IMR-90 (cell line): ENCODE data around the gene ELP4. TPM values are rescaled to one million over a fixed set of nuclear protein-coding genes. Genes with fewer than 3 reads are reported as not detected.

Experiments used
- ATAC-seq: fragments of 200-7000 bp; cut with Tn5 transposase; 2 replicates; pipeline ENCODE4 v1.9.1; 2020; ENCODE audit warnings: low read depth, mild to moderate bottlenecking, moderate library complexity
- BruUV-seq: library from RNA; stranded (reverse); fragments of 400-500 nt; replicated peaks from 2 replicates; lab custom pipeline; 2021; lab: Mats Ljungman, UMichigan
- CTCF ChIA-PET: fragments of 300-600 bp; formaldehyde crosslinking; extraction: SDS; loops from one replicate; lab custom pipeline; 2021; ENCODE audit warnings: antibody characterized with exemption; lab: Yijun Ruan, JAX
- POLR2A ChIA-PET: fragments of 300-600 bp; sonication (Branson Sonifier 250); formaldehyde crosslinking; loops from one replicate; lab custom pipeline; 2022; ENCODE audit warnings: antibody characterized with exemption; ENCODE audit not compliant: unreplicated experiment; lab: Charles Lee
- DNase-seq: peaks from one replicate; pipeline ENCODE4 v3.0.0; 2013
- H2AFZ ChIP-seq: replicated peaks from 2 replicates; pipeline ENCODE3; 2013; ENCODE audit warnings: low read length, mild to moderate bottlenecking; ENCODE audit not compliant: poor library complexity
- H2AK5ac ChIP-seq: 2 replicates; pipeline ENCODE4 v1.6.1; 2013; ENCODE audit warnings: low read depth, low read length, inconsistent platforms
- H2AK9ac ChIP-seq: replicated peaks from 2 replicates; pipeline ENCODE3; 2013; ENCODE audit warnings: mild to moderate bottlenecking, low read depth, low read length, moderate library complexity; ENCODE audit not compliant: poor library complexity
- H2BK120ac ChIP-seq: 2 replicates; pipeline ENCODE4 v1.6.1; 2013; ENCODE audit warnings: low read depth, low read length, inconsistent platforms
- H2BK15ac ChIP-seq: 3 replicates; pipeline ENCODE4 v1.6.1; 2013; ENCODE audit warnings: low read depth, low read length, inconsistent platforms
- H2BK20ac ChIP-seq: 2 replicates; pipeline ENCODE4 v1.6.1; 2013; ENCODE audit warnings: low read depth, mild to moderate bottlenecking, inconsistent platforms, low read length, moderate library complexity
- H2BK5ac ChIP-seq: 2 replicates; pipeline ENCODE4 v1.6.1; 2013; ENCODE audit warnings: mild to moderate bottlenecking, low read depth, low read length, inconsistent platforms; ENCODE audit not compliant: poor library complexity, severe bottlenecking
- H3K14ac ChIP-seq: replicated peaks from 2 replicates; pipeline ENCODE4 v1.6.1; 2013; ENCODE audit warnings: low read depth, low read length, inconsistent platforms
- H3K18ac ChIP-seq: 2 replicates; pipeline ENCODE4 v1.6.1; 2013; ENCODE audit warnings: low read depth, low read length, control low read depth
- H3K23ac ChIP-seq: 2 replicates; pipeline ENCODE4 v1.6.1; 2013; ENCODE audit warnings: low read depth, low read length, inconsistent platforms
- H3K27ac ChIP-seq: 2 replicates; pipeline ENCODE4 v1.5.1; 2013; ENCODE audit warnings: mild to moderate bottlenecking, control low read depth, low read length; ENCODE audit not compliant: insufficient read depth
- H3K27me3 ChIP-seq: 2 replicates; pipeline ENCODE4 v1.6.1; 2013; ENCODE audit warnings: low read length; ENCODE audit not compliant: control insufficient read depth, insufficient read depth
- H3K36me3 ChIP-seq: 2 replicates; pipeline ENCODE4 v1.6.1; 2013; ENCODE audit warnings: low read length, mixed read lengths; ENCODE audit not compliant: control insufficient read depth, insufficient read depth
- H3K4ac ChIP-seq: 2 replicates; pipeline ENCODE4 v1.6.1; 2013; ENCODE audit warnings: low read depth, low read length, inconsistent platforms
- H3K4me1 ChIP-seq: 2 replicates; pipeline ENCODE4 v1.6.1; 2013; ENCODE audit warnings: low read length, mixed read lengths; ENCODE audit not compliant: control insufficient read depth, insufficient read depth
- H3K4me2 ChIP-seq: 2 replicates; pipeline ENCODE4 v1.6.1; 2013; ENCODE audit warnings: low read depth, mild to moderate bottlenecking, control low read depth, low read length, moderate library complexity
- H3K4me3 ChIP-seq: 2 replicates; pipeline ENCODE4 v1.5.1; 2013; ENCODE audit warnings: low read depth, mild to moderate bottlenecking, control low read depth, low read length, moderate library complexity; ENCODE audit not compliant: insufficient read depth
- H3K56ac ChIP-seq: 2 replicates; pipeline ENCODE4 v1.6.1; 2013; ENCODE audit warnings: low read length, inconsistent platforms; ENCODE audit not compliant: insufficient read depth; ENCODE audit errors: extremely low read depth
- H3K79me1 ChIP-seq, 2 experiments: 2 replicates each; pipeline ENCODE4 v1.6.1; 2013; ENCODE audit warnings: low read length in 2 of 2, inconsistent platforms in 1 of 2, low read depth in 1 of 2
- H3K9ac ChIP-seq: 2 replicates; pipeline ENCODE4 v1.6.1; 2013; ENCODE audit warnings: low read depth, low read length, control low read depth
- H3K9me1 ChIP-seq: 2 replicates; pipeline ENCODE4 v1.6.1; 2013; ENCODE audit warnings: low read length, inconsistent platforms; ENCODE audit not compliant: insufficient read depth
- H3K9me3 ChIP-seq: 2 replicates; pipeline ENCODE4 v1.6.1; 2013; ENCODE audit warnings: low read length; ENCODE audit not compliant: control insufficient read depth, insufficient read depth
- H4K20me1 ChIP-seq: 2 replicates; pipeline ENCODE4 v1.6.1; 2013; ENCODE audit warnings: low read length, inconsistent platforms; ENCODE audit not compliant: insufficient read depth
- H4K5ac ChIP-seq: 2 replicates; pipeline ENCODE4 v1.6.1; 2013; ENCODE audit warnings: mild to moderate bottlenecking, low read depth, low read length, control low read depth
- H4K8ac ChIP-seq, 2 experiments: 2 replicates each; pipeline ENCODE4 v1.6.1; 2013; ENCODE audit warnings: low read depth in 2 of 2, low read length in 2 of 2, control low read depth in 1 of 2, inconsistent platforms in 1 of 2
- H4K91ac ChIP-seq: 2 replicates; pipeline ENCODE4 v1.6.1; 2013; ENCODE audit warnings: low read depth, low read length, inconsistent platforms; ENCODE audit not compliant: insufficient read depth
- BHLHE40 ChIP-seq: fragments of 150-350 bp; IDR thresholded peaks from 2 replicates; pipeline ENCODE4 v1.6.1; 2016; ENCODE audit warnings: mild to moderate bottlenecking, low read depth, low read length
- CEBPB ChIP-seq: IDR thresholded peaks from 2 replicates; pipeline ENCODE4 v1.6.1; 2012; ENCODE audit warnings: low read depth, low read length, improper control_type of control experiment
- CHD1 ChIP-seq: IDR thresholded peaks from 2 replicates; pipeline ENCODE4 v1.6.1; 2012; ENCODE audit warnings: low read depth, low read length, improper control_type of control experiment
- FOS ChIP-seq: fragments of 150-350 bp; IDR thresholded peaks from 2 replicates; pipeline ENCODE4 v1.6.1; 2016; ENCODE audit warnings: low read depth, low read length
- MAFK ChIP-seq: IDR thresholded peaks from 2 replicates; pipeline ENCODE4 v1.6.1; 2012; ENCODE audit warnings: low read depth, low read length, improper control_type of control experiment
- MAZ ChIP-seq: IDR thresholded peaks from 2 replicates; pipeline ENCODE4 v1.6.1; 2012; ENCODE audit warnings: low read depth, mild to moderate bottlenecking, low read length, improper control_type of control experiment, moderate library complexity, borderline replicate concordance
- MXI1 ChIP-seq: IDR thresholded peaks from 2 replicates; pipeline ENCODE4 v1.6.1; 2012; ENCODE audit warnings: low read depth, mild to moderate bottlenecking, low read length, moderate library complexity, borderline replicate concordance
- NFE2L2 ChIP-seq: fragments of 150-350 bp; IDR thresholded peaks from 2 replicates; pipeline ENCODE4 v1.6.1; 2016; ENCODE audit warnings: low read depth, mild to moderate bottlenecking, low read length
- POLR2A ChIP-seq: IDR thresholded peaks from 2 replicates; pipeline ENCODE4 v1.6.1; 2012; ENCODE audit warnings: mild to moderate bottlenecking, low read depth, low read length
- RAD21 ChIP-seq: IDR thresholded peaks from 2 replicates; pipeline ENCODE4 v1.6.1; 2012; ENCODE audit warnings: low read length, improper control_type of control experiment
- RCOR1 ChIP-seq: IDR thresholded peaks from 2 replicates; pipeline ENCODE4 v1.6.1; 2012; ENCODE audit warnings: mild to moderate bottlenecking, low read length, improper control_type of control experiment; ENCODE audit not compliant: insufficient replicate concordance
- RFX5 ChIP-seq: IDR thresholded peaks from 2 replicates; pipeline ENCODE4 v1.8.0; 2012; ENCODE audit warnings: low read depth, mild to moderate bottlenecking, low read length, moderate library complexity
- SMC3 ChIP-seq: fragments of 150-350 bp; IDR thresholded peaks from 2 replicates; pipeline ENCODE4 v1.6.1; 2016; ENCODE audit warnings: low read depth, mild to moderate bottlenecking, antibody characterized with exemption, low read length, moderate library complexity
- WGBS, 2 experiments: methylation state at CpG; one replicate each; pipeline versions ENCODE4 v1.1.5 to v1.1.7; 2013; ENCODE audit warnings: missing lambda C conversion rate in 2 of 2; ENCODE audit not compliant: insufficient read length in 1 of 2; ENCODE audit errors: extremely low coverage in 2 of 2; 5-methylcytosine and 5-hydroxymethylcytosine counted together
- dilution Hi-C: fragments of 300-500 bp; cut with HindIII; formaldehyde crosslinking; loops from one replicate; pipeline ENCODE4 v1.14.3; 2018; ENCODE audit warnings: low sequenced_read_pairs; ENCODE audit not compliant: unreplicated experiment
- in situ Hi-C: fragments of 300-500 bp; cut with MboI; formaldehyde crosslinking; loops from 3 replicates; pipeline ENCODE4 v1.14.3; 2019; ENCODE audit warnings: low sequenced_read_pairs, inconsistent platforms, mixed read lengths
- intact Hi-C: fragments of 100-400 bp; cut with micrococcal nuclease; formaldehyde crosslinking; loops from 2 replicates; pipeline ENCODE4 v1.10.0; 2022
- polyA plus RNA-seq, 3 experiments: library from polyadenylated mRNA; depleted of rRNA; stranded (reverse); fragments of >200 nt; gene quantifications; 2 replicates each; pipeline ENCODE4 v1.2.3, GENCODE V29; 2012; ENCODE audit warnings: low replicate concordance in 1 of 3
- total RNA-seq: library from RNA; depleted of rRNA; stranded (reverse); fragments of >200 nt; gene quantifications from 2 replicates; pipeline ENCODE4 v1.2.3, GENCODE V29; 2012
- TF ChIP-seq, protein P1 (sequence below): fragments of 150-350 bp; IDR thresholded peaks from 2 replicates; pipeline ENCODE4 v1.6.1; 2017; ENCODE audit warnings: mild to moderate bottlenecking, antibody characterized with exemption, low read length, low read depth

Gene ELP4
- total and polyA plus RNA-seq, 2 of the 4 experiments (the other 2 are of a cell fraction) = 8.4 to 20.4 TPM

DNA sequence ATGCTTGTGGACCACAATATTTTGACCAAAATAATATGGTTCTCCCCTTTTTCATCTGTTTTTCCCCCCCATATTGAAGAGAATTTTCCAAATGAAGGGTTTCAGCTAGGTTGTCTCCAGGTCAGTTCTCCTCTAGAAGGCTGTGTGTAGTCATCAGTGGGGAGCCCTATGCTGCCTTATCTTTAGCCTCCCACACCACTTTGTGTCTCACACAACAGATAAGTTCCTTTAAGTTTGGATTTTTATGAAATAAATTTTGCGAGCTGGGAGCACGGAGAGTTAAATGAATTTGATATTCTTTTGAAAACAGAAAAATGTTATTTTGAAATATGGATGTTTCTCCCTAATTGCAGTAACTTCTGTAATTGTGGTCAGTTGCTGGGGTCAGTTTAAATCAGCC is 272.7 kb downstream of the ELP4 start:
- Histone ChIP-seq H3K4ac (no peak overlapping the region), H3K14ac (no peak overlapping the region), H2AK9ac (no peak overlapping the region), H4K5ac (no peak overlapping the region), H3K9me3 (no peaks in the 10 kb centered on the region), H4K20me1 (no peaks in the 10 kb centered on the region), H3K9ac (no peak overlapping the region), H3K56ac (no peak overlapping the region), H3K4me1 (peaks cover 3% of the 10 kb centered on the region), H3K4me2 (no peak overlapping the region), H2AK5ac (no peak overlapping the region), H3K27me3 (no peaks in the 10 kb centered on the region), H2BK120ac (no peak overlapping the region), H2BK5ac (no peak overlapping the region), H3K4me3 (no peak overlapping the region), H3K23ac (no peak overlapping the region), H3K36me3 (no peaks in the 10 kb centered on the region), H2AFZ (no peak overlapping the region), H2BK20ac (no peak overlapping the region), H4K91ac (no peak overlapping the region), H3K27ac (no peak overlapping the region), H4K8ac (no peak overlapping the region), H2BK15ac (no peak overlapping the region), H3K79me1 (no peaks in the 10 kb centered on the region), H3K9me1 (peaks cover 5% of the 10 kb centered on the region; the same call in 1 of the 2 replicates), H3K18ac (no peak overlapping the region)
- ChIA-PET POLR2A (no interaction called here), CTCF (interaction anchor here (0.6 kb wide), 1 partner anchor 26 kb away, joined by 12 read pairs; no protein-coding TSS in a partner anchor)
- in situ Hi-C loops = no loop called here
- no peak for DNase-seq
- TF ChIP-seq RAD21 (no peak), SMC3 (no peak), CHD1 (no peak), CEBPB (no peak), FOS (no peak), MXI1 (no peak), MAFK (no peak), POLR2A (no peak), RCOR1 (no peak), MAZ (no peak), NFE2L2 (no peak), BHLHE40 (no peak), RFX5 (no peak)
- TF ChIP-seq, protein P1, sequence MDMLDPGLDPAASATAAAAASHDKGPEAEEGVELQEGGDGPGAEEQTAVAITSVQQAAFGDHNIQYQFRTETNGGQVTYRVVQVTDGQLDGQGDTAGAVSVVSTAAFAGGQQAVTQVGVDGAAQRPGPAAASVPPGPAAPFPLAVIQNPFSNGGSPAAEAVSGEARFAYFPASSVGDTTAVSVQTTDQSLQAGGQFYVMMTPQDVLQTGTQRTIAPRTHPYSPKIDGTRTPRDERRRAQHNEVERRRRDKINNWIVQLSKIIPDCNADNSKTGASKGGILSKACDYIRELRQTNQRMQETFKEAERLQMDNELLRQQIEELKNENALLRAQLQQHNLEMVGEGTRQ = no peak
- 100% methylated on average over 2 of the region's 2 CpGs; no CpG with 5 or more reads in 1 of the 2 experiments for WGBS, 2 experiments
- no TSS peak for BruUV-seq
- intact Hi-C loops = loop anchor here (10.0 kb wide), 1 partner anchor 757 kb away; no protein-coding TSS in a partner anchor
- no peak for ATAC-seq
- dilution Hi-C loops = no loop called here
